ENCODE data around the gene KIAA0753. TPM values are rescaled to one million over a fixed set of nuclear protein-coding genes. Genes with fewer than 3 reads are reported as not detected.

KIAA0753 gene
- total RNA-seq, 1 donor from 2014 or later, result 14.5 TPM

GRCh38 chr17:6567528-6568183, 72.9 kb downstream of the KIAA0753 start:
- no peaks in the 10 kb centered on the region for H3K27me3 Mint-ChIP-seq (ENCODE audit: low read depth)
- peak overlapping the region; percentile 70 for H3K27ac Mint-ChIP-seq (ENCODE audit: unreplicated experiment)
- no peak overlapping the region for H3K4me3 Mint-ChIP-seq (ENCODE audit: unreplicated experiment)
- peaks cover 15% of the 10 kb centered on the region for H3K4me1 Mint-ChIP-seq (ENCODE audit: low read depth)
- H3K9me3 Mint-ChIP-seq (ENCODE audit: low read depth), result no peaks in the 10 kb centered on the region
- TF ChIP-seq, protein P1, sequence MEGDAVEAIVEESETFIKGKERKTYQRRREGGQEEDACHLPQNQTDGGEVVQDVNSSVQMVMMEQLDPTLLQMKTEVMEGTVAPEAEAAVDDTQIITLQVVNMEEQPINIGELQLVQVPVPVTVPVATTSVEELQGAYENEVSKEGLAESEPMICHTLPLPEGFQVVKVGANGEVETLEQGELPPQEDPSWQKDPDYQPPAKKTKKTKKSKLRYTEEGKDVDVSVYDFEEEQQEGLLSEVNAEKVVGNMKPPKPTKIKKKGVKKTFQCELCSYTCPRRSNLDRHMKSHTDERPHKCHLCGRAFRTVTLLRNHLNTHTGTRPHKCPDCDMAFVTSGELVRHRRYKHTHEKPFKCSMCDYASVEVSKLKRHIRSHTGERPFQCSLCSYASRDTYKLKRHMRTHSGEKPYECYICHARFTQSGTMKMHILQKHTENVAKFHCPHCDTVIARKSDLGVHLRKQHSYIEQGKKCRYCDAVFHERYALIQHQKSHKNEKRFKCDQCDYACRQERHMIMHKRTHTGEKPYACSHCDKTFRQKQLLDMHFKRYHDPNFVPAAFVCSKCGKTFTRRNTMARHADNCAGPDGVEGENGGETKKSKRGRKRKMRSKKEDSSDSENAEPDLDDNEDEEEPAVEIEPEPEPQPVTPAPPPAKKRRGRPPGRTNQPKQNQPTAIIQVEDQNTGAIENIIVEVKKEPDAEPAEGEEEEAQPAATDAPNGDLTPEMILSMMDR (IDR thresholded peaks at IDR 0.05), result no peak
- H3K36me3 Mint-ChIP-seq (ENCODE audit: low read depth), result peaks cover 2% of the 10 kb centered on the region
- no peak for DNase-seq (ENCODE audit: low spot score)

- no peak overlapping the region for H3K27ac Mint-ChIP-seq (ENCODE audit: unreplicated experiment)
- H3K4me3 Mint-ChIP-seq (ENCODE audit: unreplicated experiment), result no peak overlapping the region
- H3K27me3 Mint-ChIP-seq (ENCODE audit: low read depth), result no peaks in the 10 kb centered on the region
- no peak for DNase-seq (ENCODE audit: low spot score)
- no peaks in the 10 kb centered on the region for H3K9me3 Mint-ChIP-seq (ENCODE audit: low read depth)
- TF ChIP-seq, protein P1 (IDR thresholded peaks at IDR 0.05), result no peak
- peaks cover 2% of the 10 kb centered on the region for H3K36me3 Mint-ChIP-seq (ENCODE audit: low read depth)
- peaks cover 4% of the 10 kb centered on the region for H3K4me1 Mint-ChIP-seq (ENCODE audit: low read depth)
Observed at GRCh38 chr17:6561446-6561845, 79.1 kb downstream of the KIAA0753 start.

DNA sequence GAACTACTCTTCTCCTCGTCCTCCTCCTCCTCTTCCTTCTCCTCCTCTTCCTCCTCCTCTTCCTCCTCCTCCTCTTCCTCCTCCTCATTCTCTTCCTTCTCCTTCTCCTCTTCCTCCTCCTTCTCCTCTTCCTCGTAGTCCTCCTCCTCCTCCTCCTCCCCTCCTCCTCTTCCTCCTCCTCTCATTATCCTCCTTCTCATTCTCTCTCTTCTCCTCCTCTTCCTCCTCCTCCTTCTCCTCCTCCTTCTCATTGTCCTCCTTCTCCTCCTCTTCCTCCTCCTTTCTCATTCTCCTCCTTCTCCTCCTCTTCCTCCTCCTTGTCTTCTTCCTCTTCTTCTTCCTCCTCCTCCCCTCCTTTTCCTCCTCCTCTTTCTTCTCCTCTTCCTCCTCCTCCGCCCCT, 80.0 kb downstream of the KIAA0753 start:
- H3K4me1 Mint-ChIP-seq (ENCODE audit: low read depth), result peaks cover 4% of the 10 kb centered on the region
- H3K36me3 Mint-ChIP-seq (ENCODE audit: low read depth), result peaks cover 2% of the 10 kb centered on the region
- TF ChIP-seq, protein P1 (IDR thresholded peaks at IDR 0.05), result no peak
- H3K9me3 Mint-ChIP-seq (ENCODE audit: low read depth), result no peaks in the 10 kb centered on the region
- no peak overlapping the region for H3K27ac Mint-ChIP-seq (ENCODE audit: unreplicated experiment)
- DNase-seq (ENCODE audit: low spot score), result no peak
- no peak overlapping the region for H3K4me3 Mint-ChIP-seq (ENCODE audit: unreplicated experiment)
- no peaks in the 10 kb centered on the region for H3K27me3 Mint-ChIP-seq (ENCODE audit: low read depth)

- DNase-seq (ENCODE audit: low spot score), result peak; percentile 58
- H3K36me3 Mint-ChIP-seq (ENCODE audit: low read depth), result peaks cover 2% of the 10 kb centered on the region
- H3K9me3 Mint-ChIP-seq (ENCODE audit: low read depth), result no peaks in the 10 kb centered on the region
- no peak overlapping the region for H3K4me3 Mint-ChIP-seq (ENCODE audit: unreplicated experiment)
- H3K4me1 Mint-ChIP-seq (ENCODE audit: low read depth), result peaks cover 11% of the 10 kb centered on the region
- TF ChIP-seq, protein P1 (IDR thresholded peaks at IDR 0.05), result no peak
- H3K27me3 Mint-ChIP-seq (ENCODE audit: low read depth), result peaks cover 3% of the 10 kb centered on the region
- no peak overlapping the region for H3K27ac Mint-ChIP-seq (ENCODE audit: unreplicated experiment)
Observed at GRCh38 chr17:6559753-6560215, 80.7 kb downstream of the KIAA0753 start.

GRCh38 chr17:6558932-6559752, 81.4 kb downstream of the KIAA0753 start:
- peak; percentile 49 for DNase-seq (ENCODE audit: low spot score)
- Mint-ChIP-seq H3K36me3 (ENCODE audit: low read depth) (peaks cover 2% of the 10 kb centered on the region), H3K4me1 (ENCODE audit: low read depth) (peaks cover 15% of the 10 kb centered on the region), H3K4me3 (ENCODE audit: unreplicated experiment) (no peak overlapping the region), H3K27me3 (ENCODE audit: low read depth) (peaks cover 8% of the 10 kb centered on the region), H3K9me3 (ENCODE audit: low read depth) (no peaks in the 10 kb centered on the region), H3K27ac (ENCODE audit: unreplicated experiment) (peak overlapping the region; percentile 23)
- TF ChIP-seq, protein P1 (IDR thresholded peaks at IDR 0.05), result no peak
